K562 (cell line): ENCODE measurements around the gene ZMIZ1. TPM values are rescaled to one million over a fixed set of nuclear protein-coding genes. Genes with fewer than 3 reads are reported as not detected.

Source experiments
- BRD9 ChIP-seq: fragments of 450-650 bp; IDR thresholded peaks from 2 replicates; pipeline ENCODE4 v1.6.1; 2018; ENCODE audit warnings: low read depth; ENCODE audit not compliant: partially characterized antibody
- EHMT2 ChIP-seq: fragments of 450-650 bp; IDR thresholded peaks from 2 replicates; pipeline ENCODE4 v1.6.1; 2018; ENCODE audit warnings: antibody characterized with exemption
- GTF3C2 ChIP-seq: IDR thresholded peaks from 3 replicates; pipeline ENCODE4 v1.6.1; 2011; ENCODE audit warnings: borderline replicate concordance, mild to moderate bottlenecking, moderate library complexity; ENCODE audit not compliant: insufficient read length; ENCODE audit errors: extremely low read depth
- HDAC3 ChIP-seq: fragments of 450-650 bp; IDR thresholded peaks from 2 replicates; pipeline ENCODE4 v1.6.1; 2018; ENCODE audit warnings: borderline replicate concordance, mild to moderate bottlenecking, moderate library complexity; ENCODE audit not compliant: partially characterized antibody
- HMG20A ChIP-seq: fragments of 450-650 bp; formaldehyde crosslinking; conservative IDR thresholded peaks from 2 replicates; pipeline ENCODE4 v1.4.0; 2020; ENCODE audit warnings: mild to moderate bottlenecking, mixed read lengths
- IRF1 ChIP-seq: sonication (generic); formaldehyde crosslinking; IDR thresholded peaks from 2 replicates; pipeline ENCODE4 v1.8.0; 2022; ENCODE audit warnings: missing genetic modification reagents, mild to moderate bottlenecking, borderline replicate concordance
- JUND ChIP-seq, 2 experiments: IDR thresholded peaks; 2 replicates in 1 of 2; 3 replicates in 1 of 2; pipeline ENCODE4 v1.6.1; 2011; ENCODE audit warnings: borderline replicate concordance in 2 of 2, low read depth in 2 of 2, low read length in 2 of 2, improper control_type of control experiment in 1 of 2, missing biosample characterization in 1 of 2, missing genetic modification characterization in 1 of 2, missing genetic modification reagents in 1 of 2
- KHSRP ChIP-seq: fragments of 450-650 bp; IDR thresholded peaks from 2 replicates; pipeline ENCODE4 v1.6.1; 2017
- LCOR ChIP-seq: sonication (generic); formaldehyde crosslinking; IDR thresholded peaks from 2 replicates; pipeline ENCODE4 v1.8.0; 2022; ENCODE audit warnings: mild to moderate bottlenecking, missing genetic modification reagents
- MAFG ChIP-seq: fragments of 450-650 bp; conservative IDR thresholded peaks from 2 replicates; pipeline ENCODE4 v1.6.1; 2016; ENCODE audit warnings: missing genetic modification characterization, missing compliant biosample characterization
- MBD1 ChIP-seq: fragments of 250-450 bp; sonication (Bioruptor Pico); IDR thresholded peaks from 2 replicates; pipeline ENCODE4 v1.8.0; 2022; ENCODE audit warnings: inconsistent platforms
- MECOM ChIP-seq: fragments of 250-450 bp; sonication (Bioruptor Pico); IDR thresholded peaks from 2 replicates; pipeline ENCODE4 v1.8.0; 2022; ENCODE audit warnings: inconsistent platforms
- NR1H2 ChIP-seq: sonication (generic); formaldehyde crosslinking; IDR thresholded peaks from 2 replicates; pipeline ENCODE4 v1.4.0; 2020; ENCODE audit warnings: mild to moderate bottlenecking, missing genetic modification reagents
- NRF1 ChIP-seq, 2 experiments: fragments of 450-650 bp; IDR thresholded peaks in 1 of 2; conservative IDR thresholded peaks in 1 of 2; 2 replicates each; pipeline ENCODE4 v1.6.1; 2014; ENCODE audit warnings: mild to moderate bottlenecking in 2 of 2
- POLR2AphosphoS5 ChIP-seq: IDR thresholded peaks from 2 replicates; pipeline ENCODE4 v1.6.1; 2011; ENCODE audit warnings: mild to moderate bottlenecking, low read depth, low read length, moderate library complexity; ENCODE audit not compliant: control insufficient read depth, insufficient read depth
- RBM14 ChIP-seq: fragments of 200-400 bp; formaldehyde crosslinking; IDR thresholded peaks from 2 replicates; pipeline ENCODE4 v1.6.1; 2018; ENCODE audit warnings: low read depth, mild to moderate bottlenecking, low read length, moderate library complexity, borderline replicate concordance; ENCODE audit not compliant: insufficient read depth
- SRSF1 ChIP-seq: fragments of 200-400 bp; formaldehyde crosslinking; IDR thresholded peaks from 2 replicates; pipeline ENCODE4 v1.6.1; 2017; ENCODE audit warnings: mild to moderate bottlenecking, low read depth, low read length, moderate library complexity
- STAT5B ChIP-seq: fragments of 250-450 bp; sonication (Bioruptor Pico); IDR thresholded peaks from 2 replicates; pipeline ENCODE4 v1.8.0; 2021; ENCODE audit warnings: mild to moderate bottlenecking, inconsistent platforms
- ZNF197 ChIP-seq: fragments of 200-800 bp; sonication (Bioruptor generic); IDR thresholded peaks from 2 replicates; pipeline ENCODE4 v1.6.1; 2016; ENCODE audit warnings: low read depth, missing genetic modification characterization, missing compliant biosample characterization
- polyA plus RNA-seq, 8 experiments: library from polyadenylated mRNA; depleted of rRNA in 4 of 8; stranded (reverse) in 5 of 8; unstranded in 3 of 8; fragments of >200 nt; fragmentation: Nextera tagmentation in 2 of 8; fragmentation: Illumina TruSeq in 1 of 8; extraction: Ambion mirVana in 2 of 8; extraction: Trizol in 1 of 8; gene quantifications; 2 replicates each; pipeline versions ENCODE4 v1.2.1 to v1.2.3, GENCODE V29; 2011 to 2014; ENCODE audit warnings: inconsistent platforms in 1 of 8, missing spikeins in 1 of 8
- total RNA-seq, 7 experiments: library from RNA; depleted of rRNA in 6 of 7; stranded (reverse); fragments of >200 nt in 6 of 7; fragmentation: Illumina TruSeq in 2 of 7; extraction: Trizol in 2 of 7; gene quantifications; 2 replicates each; pipeline versions ENCODE4 v1.2.1 to v1.2.3, GENCODE V29; 2011 to 2021; ENCODE audit warnings: low replicate concordance in 1 of 7
- TF ChIP-seq, protein P1 (sequence below), 2 experiments: fragments of 450-650 bp in 1 of 2; sonication (generic) in 1 of 2; formaldehyde crosslinking; conservative IDR thresholded peaks; 2 replicates each; pipeline versions ENCODE4 v1.4.0 to v1.8.1; 2020 to 2022; ENCODE audit warnings: mild to moderate bottlenecking in 1 of 2, missing genetic modification reagents in 1 of 2

The ZMIZ1 gene
- total and polyA plus RNA-seq, 9 of the 15 experiments (the other 6 are each of a cell fraction or from before 2014, with no cell fraction given), result 1.0 to 37.3 (median 4.3) TPM

DNA sequence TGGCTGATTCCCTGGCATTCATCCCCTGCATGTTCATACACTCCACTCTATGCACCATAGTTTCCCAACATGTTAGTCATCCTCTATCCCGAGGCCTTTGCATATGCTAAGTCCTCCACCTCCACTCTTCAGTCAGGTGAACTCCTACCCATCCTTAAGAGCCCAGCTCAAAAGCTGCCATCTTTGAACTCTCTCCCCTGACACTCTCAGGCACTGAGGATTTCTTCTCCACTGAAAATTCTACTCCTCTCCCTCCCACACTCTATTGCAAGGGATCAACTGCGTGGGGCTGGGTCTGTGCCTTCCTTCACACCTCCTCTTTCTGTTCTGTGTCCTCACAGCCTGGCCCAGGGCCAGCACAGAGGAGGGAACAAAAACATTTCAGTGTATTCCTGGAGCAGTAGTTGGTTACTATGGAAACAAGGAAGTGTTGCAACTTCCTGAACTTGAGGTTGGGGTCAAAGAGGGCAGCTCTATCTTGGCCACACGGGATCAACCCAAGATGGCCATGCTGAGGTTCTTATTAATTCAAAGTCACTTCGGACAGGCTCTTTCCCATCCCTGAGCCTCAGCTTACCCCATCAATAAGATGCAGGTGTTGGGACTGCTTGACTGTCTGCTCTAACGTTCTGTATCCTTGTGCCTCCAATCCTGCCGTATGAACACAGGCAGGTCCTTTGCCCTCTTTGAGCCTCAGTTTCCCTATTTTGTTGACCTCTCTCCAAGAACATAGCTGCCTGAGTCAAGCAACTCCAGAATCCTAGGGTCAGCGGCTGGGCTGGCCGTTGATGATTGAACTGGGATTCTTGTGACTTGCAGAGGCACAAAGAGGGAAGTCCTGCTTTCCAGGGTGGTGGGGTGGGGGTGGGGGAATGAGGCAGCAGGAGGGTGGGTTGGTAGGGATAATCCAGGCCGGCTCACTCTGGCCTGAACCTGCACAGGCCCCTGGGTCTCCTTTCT is 15.5 kb downstream of the ZMIZ1 start (continued):
- TF ChIP-seq JUND (IDR thresholded peaks at IDR 0.05; ENCODE audit: borderline replicate concordance, low read depth, low read length) (peak; percentile 38; the same call in 1 of the 2 replicates), JUND (tag; IDR thresholded peaks at IDR 0.05; ENCODE audit: borderline replicate concordance, low read depth, low read length) (peak; percentile 72; the same call in 2 of the 3 replicates), EHMT2 (0 out of 2 replicates have a peak, but pooled peaks have one; percentile 56), NRF1 (conservative IDR thresholded peaks at IDR 0.05 in 1 of 2, IDR thresholded peaks at IDR 0.05 in 1 of 2) (peak; percentile 51 to 62), KHSRP (no peak), GTF3C2 (no peak), BRD9 (no peak), POLR2AphosphoS5 (no peak), STAT5B (CRISPR knock-in tag) (no peak), IRF1 (CRISPR knock-in tag) (no peak), HDAC3 (no peak), MECOM (peak; percentile 88), MAFG (tag) (peak; percentile 22; the same call in 1 of the 2 replicates), LCOR (CRISPR knock-in tag) (no peak), HMG20A (CRISPR knock-in tag) (no peak), RBM14 (no peak), ZNF197 (peak; percentile 90), NR1H2 (no peak), MBD1 (no peak), SRSF1 (no peak)
- TF ChIP-seq, protein P1, sequence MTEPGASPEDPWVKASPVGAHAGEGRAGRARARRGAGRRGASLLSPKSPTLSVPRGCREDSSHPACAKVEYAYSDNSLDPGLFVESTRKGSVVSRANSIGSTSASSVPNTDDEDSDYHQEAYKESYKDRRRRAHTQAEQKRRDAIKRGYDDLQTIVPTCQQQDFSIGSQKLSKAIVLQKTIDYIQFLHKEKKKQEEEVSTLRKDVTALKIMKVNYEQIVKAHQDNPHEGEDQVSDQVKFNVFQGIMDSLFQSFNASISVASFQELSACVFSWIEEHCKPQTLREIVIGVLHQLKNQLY (CRISPR knock-in tag; conservative IDR thresholded peaks at IDR 0.05), result no peak
